GM21447 (cell line): ENCODE data around the gene NIPSNAP2.
"Not testable (repeated sequence)": the region's sequence is repeated elsewhere in the genome, so short reads cannot be mapped to it uniquely, and the experiment has no call there.

ENCODE experiments used
- ATAC-seq: cut with Tn5 transposase; IDR thresholded peaks from one replicate; pipeline ENCODE4 v1.9.1; 2021; ENCODE audit not compliant: unreplicated experiment

Gene NIPSNAP2

DNA sequence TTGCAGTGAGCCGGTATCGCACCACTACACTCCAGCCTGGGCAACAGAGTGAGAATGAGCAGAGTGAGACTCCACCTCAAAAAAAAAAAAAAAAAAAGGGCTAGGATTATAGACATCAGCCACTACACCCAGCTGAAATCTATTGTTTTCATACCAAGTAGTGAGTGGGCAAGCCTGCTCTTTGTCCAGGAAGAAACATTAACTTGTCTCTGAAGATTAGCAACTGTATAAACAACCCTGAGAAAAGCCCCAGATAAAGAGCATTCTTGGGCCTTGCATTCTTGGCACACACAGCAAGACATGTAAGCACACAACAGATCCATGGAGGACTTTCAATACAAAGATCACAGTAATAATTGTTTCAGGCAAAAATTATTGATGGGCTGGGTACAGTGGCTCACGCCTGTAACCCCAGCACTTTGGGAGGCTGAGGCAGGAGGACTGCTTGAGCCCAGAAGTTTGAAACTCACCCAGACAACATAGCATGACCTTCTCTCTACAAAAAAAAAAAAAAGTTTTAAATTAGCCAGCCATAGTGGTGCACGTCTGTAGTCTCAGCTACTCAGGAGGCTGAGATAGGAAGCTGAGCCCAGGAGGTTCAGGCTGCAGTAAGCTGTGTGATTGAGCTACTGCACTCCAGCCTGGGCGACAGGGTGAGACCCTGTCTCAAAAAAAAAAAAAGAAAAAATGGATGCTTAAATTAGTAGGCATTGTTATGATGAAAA, 82.5 kb downstream of the NIPSNAP2 start:
- no peak for ATAC-seq

GRCh38 chr7:56047446-56048116, 83.2 kb downstream of the NIPSNAP2 start:
- not testable (repeated sequence) for ATAC-seq

DNA sequence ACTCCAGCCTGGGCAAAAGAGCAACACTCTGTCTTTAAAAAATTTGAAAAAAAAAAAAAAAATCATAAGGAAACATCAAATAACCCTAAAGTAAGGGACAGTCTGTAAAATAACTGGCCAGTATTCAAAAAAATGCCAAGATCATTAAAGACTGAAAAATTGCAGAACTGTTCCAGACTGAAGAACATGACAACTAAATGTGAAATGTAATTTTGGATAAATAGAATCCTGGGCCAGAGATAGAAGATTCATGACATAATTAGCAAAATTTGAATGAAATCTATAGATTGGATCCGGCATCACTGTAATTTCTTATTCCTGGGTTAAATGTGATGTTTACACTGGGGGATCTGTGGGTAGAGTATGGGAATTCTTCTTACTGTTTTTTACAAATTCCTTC, 83.9 kb downstream of the NIPSNAP2 start:
- no peak for ATAC-seq

DNA sequence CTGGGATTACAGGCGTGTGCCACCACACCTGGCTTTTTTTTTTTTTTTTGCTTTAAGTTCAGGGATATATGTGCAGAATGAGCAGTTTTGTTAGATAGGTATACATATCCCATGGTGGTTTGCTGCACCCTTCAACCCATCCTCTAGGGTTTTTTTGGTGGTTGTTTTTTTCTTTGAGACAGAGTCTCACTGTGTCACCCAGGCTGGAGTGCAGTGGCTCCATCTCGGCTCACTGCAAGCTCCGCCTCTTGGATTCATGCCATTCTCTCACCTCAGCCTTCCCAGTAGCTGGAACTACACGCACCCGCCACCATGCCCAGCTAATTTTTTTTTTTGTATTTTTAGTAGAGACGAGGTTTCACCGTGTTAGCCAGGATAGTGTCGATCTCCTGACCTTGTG, 84.4 kb downstream of the NIPSNAP2 start:
- not testable (repeated sequence) for ATAC-seq
